Stomach smooth muscle (tissue), 2 donors: ENCODE data around the gene ZNF823.
"Not testable (repeated sequence)": the region's sequence is repeated elsewhere in the genome, so short reads cannot be mapped to it uniquely, and the experiment has no call there.

Experiments used
- H3K27ac ChIP-seq: one replicate; pipeline ENCODE4 v1.7.0; 2013; ENCODE audit warnings: mild to moderate bottlenecking, low read length, inconsistent platforms
- H3K27me3 ChIP-seq, 2 donors: one replicate each; pipeline ENCODE4 v1.7.0; 2013; ENCODE audit warnings: low read length in 2 of 2; ENCODE audit not compliant: insufficient read depth in 2 of 2, control insufficient read depth in 1 of 2
- H3K36me3 ChIP-seq, 2 donors: one replicate each; pipeline ENCODE4 v1.7.0; 2013; ENCODE audit warnings: low read length in 2 of 2; ENCODE audit not compliant: control insufficient read depth in 2 of 2, insufficient read depth in 2 of 2
- H3K4me1 ChIP-seq: one replicate; pipeline ENCODE4 v1.7.0; 2013; ENCODE audit warnings: low read length; ENCODE audit not compliant: control insufficient read depth, insufficient read depth
- H3K4me3 ChIP-seq, 2 donors: one replicate each; pipeline ENCODE4 v1.7.0; 2013; ENCODE audit warnings: low read length in 2 of 2
- H3K9ac ChIP-seq, 2 donors: one replicate each; pipeline ENCODE4 v1.7.0; 2013; ENCODE audit warnings: low read length in 2 of 2, mild to moderate bottlenecking in 1 of 2
- H3K9me3 ChIP-seq, 2 donors: one replicate each; pipeline ENCODE4 v1.7.0; 2013; ENCODE audit warnings: low read length in 2 of 2; ENCODE audit not compliant: control insufficient read depth in 2 of 2
- donor health status: healthy.
- donor health status: Pancreatic carcinoma.

ZNF823 gene

DNA sequence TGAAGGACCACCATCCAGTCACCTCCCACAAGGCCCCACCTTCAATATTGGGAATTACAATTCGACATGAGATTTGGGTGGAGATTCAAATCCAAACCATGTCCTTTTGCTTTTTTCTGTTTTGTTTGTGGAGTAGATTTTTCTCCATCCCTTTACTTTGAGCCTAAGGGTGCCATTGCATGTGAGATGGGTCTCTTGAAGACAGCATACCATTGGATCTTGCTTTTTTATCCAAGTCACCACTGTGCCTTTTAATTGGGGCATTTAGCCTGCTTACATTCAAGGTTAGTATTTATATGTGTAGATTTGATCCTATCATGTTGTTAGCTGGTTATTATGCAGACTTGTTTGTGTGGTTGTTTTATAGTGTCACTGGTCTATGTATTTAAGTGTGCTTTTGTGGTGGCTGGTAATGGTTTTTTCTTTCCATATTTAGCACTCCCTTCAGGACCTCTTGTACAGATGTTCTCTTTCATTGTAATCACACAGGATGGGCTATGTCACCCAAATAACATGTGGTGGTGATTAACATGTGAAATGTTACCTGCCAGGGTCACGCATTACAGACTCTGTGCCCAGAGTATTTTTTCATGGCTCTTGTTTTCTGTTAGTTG lies 58.0 kb downstream of the ZNF823 start:
- Histone ChIP-seq H3K4me1 (no peaks in the 10 kb centered on the region), H3K4me3 (no peak overlapping the region), H3K36me3 (no peaks in the 10 kb centered on the region), H3K9ac (no peak overlapping the region), H3K27ac (no peak overlapping the region), H3K27me3 (no peaks in the 10 kb centered on the region), H3K9me3 (peaks cover 0 to 6% of the 10 kb centered on the region in 2 donors)

DNA sequence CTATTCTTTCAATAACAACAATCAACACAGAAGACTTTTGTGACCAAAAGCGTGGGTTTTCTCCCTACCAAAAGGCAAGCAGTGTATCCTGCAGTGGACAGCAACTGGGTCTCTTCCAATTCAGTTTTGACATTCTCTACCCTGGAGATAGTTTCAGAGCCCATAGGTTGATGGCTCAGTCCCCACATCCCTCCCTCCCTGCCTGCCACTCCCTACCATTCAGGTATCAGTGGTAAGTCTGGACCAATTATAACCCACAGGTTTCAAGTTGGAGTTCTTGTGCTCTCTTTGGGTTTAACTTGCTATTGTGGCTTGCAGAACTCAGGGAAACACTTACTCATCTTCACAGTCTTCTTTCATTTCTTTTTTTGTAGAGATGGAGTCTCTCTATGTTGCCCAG lies 60.2 kb downstream of the ZNF823 start:
- H3K4me3 ChIP-seq: no peak overlapping the region

DNA sequence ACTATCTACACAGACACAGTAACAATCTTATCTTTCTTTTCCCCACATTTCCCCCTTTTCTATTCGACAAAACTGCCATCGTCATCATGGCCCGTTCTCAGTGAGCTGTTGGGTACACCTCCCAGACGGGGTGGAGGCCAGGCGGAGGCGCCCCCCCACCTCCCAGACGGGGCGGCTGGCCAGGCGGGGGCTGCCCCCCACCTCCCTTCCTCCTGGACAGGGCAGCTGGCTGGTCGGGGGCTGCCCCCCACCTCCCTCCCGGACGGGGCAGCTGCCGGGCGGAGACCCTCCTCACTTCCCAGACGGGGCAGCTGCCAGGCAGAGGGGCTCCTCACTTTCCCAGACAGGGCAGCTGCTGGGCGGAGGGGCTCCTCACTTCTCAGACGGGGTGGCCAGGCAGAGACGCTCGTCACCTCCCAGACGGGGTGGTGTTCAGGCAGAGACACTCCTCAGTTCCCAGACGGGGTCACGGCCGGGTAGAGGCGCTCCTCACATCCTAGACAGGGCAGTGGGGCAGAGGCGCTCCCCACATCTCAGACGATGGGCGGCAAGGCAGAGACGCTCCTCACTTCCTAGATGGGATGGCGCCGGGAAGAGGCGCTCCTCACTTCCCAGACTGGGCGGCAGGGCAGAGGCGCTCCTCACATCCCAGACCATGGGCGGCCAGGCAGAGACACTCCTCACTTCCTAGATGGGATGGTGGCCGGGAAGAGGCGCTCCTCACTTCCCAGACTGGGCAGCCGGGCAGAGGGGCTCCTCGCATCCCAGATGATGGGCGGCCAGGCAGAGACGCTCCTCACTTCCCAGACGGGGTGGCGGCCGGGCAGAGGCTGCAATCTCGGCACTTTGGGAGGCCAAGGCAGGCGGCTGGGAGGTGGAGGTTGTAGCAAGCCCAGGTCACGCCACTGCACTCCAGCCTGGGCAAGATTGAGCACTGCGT lies 61.8 kb downstream of the ZNF823 start:
- H3K27ac ChIP-seq, H3K9me3 ChIP-seq, H3K9ac ChIP-seq, H3K36me3 ChIP-seq, H3K4me3 ChIP-seq: not testable (repeated sequence)
- Histone ChIP-seq H3K27me3 (peaks cover 3 to 16% of the 10 kb centered on the region in 2 donors), H3K4me1 (peaks cover 13% of the 10 kb centered on the region)

More for the DNA sequence above, 60.2 kb downstream of the ZNF823 start:
- no peak overlapping the region for H3K9ac ChIP-seq
- H3K27ac ChIP-seq: no peak overlapping the region
- peaks cover 0 to 6% of the 10 kb centered on the region in 2 donors for H3K9me3 ChIP-seq
- H3K36me3 ChIP-seq: no peaks in the 10 kb centered on the region
- H3K27me3 ChIP-seq: peaks cover 3 to 16% of the 10 kb centered on the region in 2 donors
- H3K4me1 ChIP-seq: peaks cover 10% of the 10 kb centered on the region

DNA sequence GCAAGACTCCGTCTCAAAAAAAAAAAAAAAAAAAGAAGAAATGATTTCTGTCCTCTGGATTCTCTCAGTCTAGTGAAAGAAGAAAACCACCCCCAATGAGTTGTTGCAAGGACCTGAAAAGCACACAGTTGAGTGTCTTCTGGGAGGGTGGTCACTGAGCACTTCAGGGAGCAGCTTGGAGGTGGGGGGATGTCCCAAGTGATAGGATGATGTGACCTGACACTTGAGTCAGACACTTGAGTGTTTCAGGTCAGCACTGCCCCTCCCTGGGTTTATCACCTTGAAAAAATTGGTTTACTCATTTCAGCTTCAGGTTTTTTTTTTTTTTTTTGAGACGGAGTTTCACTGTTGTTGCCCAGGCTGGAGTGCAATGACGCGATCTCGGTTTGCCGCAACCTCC lies 63.2 kb downstream of the ZNF823 start:
- Histone ChIP-seq H3K4me3 (no peak overlapping the region), H3K4me1 (peaks cover 13% of the 10 kb centered on the region), H3K27me3 (peaks cover 3 to 16% of the 10 kb centered on the region in 2 donors), H3K36me3 (no peaks in the 10 kb centered on the region), H3K27ac (no peak overlapping the region), H3K9ac (no peak overlapping the region), H3K9me3 (peaks cover 3% of the 10 kb centered on the region in 2 donors)

DNA sequence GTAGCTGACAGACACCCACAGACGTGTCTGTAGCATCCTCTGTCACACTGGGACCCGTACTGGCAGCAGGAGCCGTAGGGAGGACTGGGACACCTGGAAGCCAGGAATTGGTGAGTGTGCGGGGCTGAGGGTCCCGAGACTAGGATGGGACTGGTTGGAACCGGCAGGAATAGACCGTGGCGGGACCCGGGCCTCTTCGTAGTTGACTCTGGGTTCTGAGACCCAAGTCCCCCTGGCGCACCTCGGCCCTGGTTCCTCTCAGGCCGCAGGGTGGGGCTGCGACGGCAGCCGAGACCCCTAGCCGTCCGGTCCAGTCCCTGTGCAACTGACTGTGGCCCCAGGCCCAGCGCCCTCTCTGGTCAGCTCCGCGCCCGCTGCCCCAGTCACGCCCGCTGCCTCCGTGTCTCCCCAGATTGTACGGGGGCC lies 64.7 kb downstream of the ZNF823 start:
- Histone ChIP-seq H3K36me3 (no peaks in the 10 kb centered on the region), H3K9me3 (peaks cover 0 to 3% of the 10 kb centered on the region in 2 donors), H3K4me3 (peak overlapping the region; percentile 75 to 78), H3K27ac (no peak overlapping the region), H3K27me3 (peaks cover 3 to 16% of the 10 kb centered on the region in 2 donors), H3K9ac (no peak overlapping the region), H3K4me1 (peaks cover 13% of the 10 kb centered on the region)

DNA sequence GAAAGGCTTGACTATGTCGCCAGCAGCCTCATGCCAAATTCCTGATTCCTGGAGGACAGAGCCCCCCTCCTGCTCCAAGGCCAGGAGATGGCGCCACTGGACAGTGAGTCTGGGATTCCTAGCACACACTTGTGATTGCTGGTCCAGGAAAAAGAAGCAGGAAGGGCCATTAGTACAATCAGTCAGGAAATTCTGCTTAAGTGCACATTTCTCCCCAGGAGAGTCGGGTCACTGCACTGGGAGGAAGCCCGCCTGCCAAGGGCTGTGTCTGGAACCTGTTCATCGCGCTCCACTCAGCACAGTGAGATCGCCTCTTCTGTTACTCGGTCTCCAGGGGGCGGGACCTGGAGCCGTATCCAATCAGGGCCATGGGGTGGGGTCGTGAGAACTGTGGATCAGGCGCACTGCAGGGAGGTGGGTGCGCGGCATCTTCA lies 65.1 kb downstream of the ZNF823 start:
- H3K9me3 ChIP-seq: peaks cover 0 to 3% of the 10 kb centered on the region in 2 donors
- peak overlapping the region; percentile 37 to 47 for H3K9ac ChIP-seq
- H3K36me3 ChIP-seq: no peaks in the 10 kb centered on the region
- no peak overlapping the region for H3K27ac ChIP-seq
- H3K4me3 ChIP-seq: peak overlapping the region; percentile 75 to 78
- peaks cover 13% of the 10 kb centered on the region for H3K4me1 ChIP-seq
- peaks cover 3 to 16% of the 10 kb centered on the region in 2 donors for H3K27me3 ChIP-seq
